Measurements from ENCODE around the gene UGT2B11.
A peak's percentile ranks its signal among the peaks of the same experiment; 100 is the strongest.
"Not testable (repeated sequence)": the region's sequence is repeated elsewhere in the genome, so short reads cannot be mapped to it uniquely, and the experiment has no call there.

UGT2B11 gene

GRCh38 chr4:69239092-69239491, 24.5 kb upstream of the UGT2B11 start:
- DNase-seq (ENCODE audit: low read depth in 1 of 2, low spot score in 1 of 2), result no peak
- Histone ChIP-seq H3K27ac (replicated peaks) (peak overlapping the region; percentile 61), H3K27me3 (ENCODE audit: insufficient read depth, poor library complexity, severe bottlenecking) (no peaks in the 10 kb centered on the region), H3K4me3 (replicated peaks; ENCODE audit: insufficient read depth, low read length) (no peak overlapping the region)
- no peak for TF ChIP-seq GABPA (IDR thresholded peaks at IDR 0.05; ENCODE audit: low read depth)
- TF ChIP-seq SPI1 (IDR thresholded peaks at IDR 0.05; ENCODE audit: borderline replicate concordance, low read depth), result no peak
- TF ChIP-seq POLR2AphosphoS5 (IDR thresholded peaks at IDR 0.05; ENCODE audit: low read depth), result no peak
- no peak for TF ChIP-seq REST (IDR thresholded peaks at IDR 0.05; ENCODE audit: insufficient replicate concordance, low read depth)
- TF ChIP-seq CTCF (IDR thresholded peaks at IDR 0.05; ENCODE audit: insufficient read depth, low read length), result no peak

DNA sequence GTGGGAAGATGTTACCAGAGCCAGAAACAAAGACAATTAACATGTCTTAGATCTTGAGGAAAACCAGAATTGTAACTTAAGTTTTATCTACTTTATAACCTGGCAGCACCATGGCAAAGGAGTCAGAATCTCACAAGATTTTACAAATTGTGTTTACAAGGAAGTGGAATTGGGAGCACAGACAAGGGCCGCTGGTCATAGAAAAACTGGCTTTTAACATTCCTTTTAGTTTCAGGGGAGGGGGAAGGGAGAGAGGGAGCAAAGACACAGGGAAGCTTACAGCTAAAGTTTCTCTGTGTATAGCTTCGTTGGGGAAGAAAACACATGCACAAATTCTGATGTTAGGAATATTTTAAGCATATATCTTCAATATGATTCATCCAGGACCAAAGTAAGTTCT, 10.3 kb upstream of the UGT2B11 start:
- Histone ChIP-seq H3K27ac (replicated peaks) (no peak overlapping the region), H3K27me3 (ENCODE audit: insufficient read depth, poor library complexity, severe bottlenecking) (no peaks in the 10 kb centered on the region), H3K4me3 (replicated peaks; ENCODE audit: insufficient read depth, low read length) (no peak overlapping the region)
- TF ChIP-seq POLR2AphosphoS5 (IDR thresholded peaks at IDR 0.05; ENCODE audit: low read depth) (no peak), SPI1 (IDR thresholded peaks at IDR 0.05; ENCODE audit: borderline replicate concordance, low read depth) (no peak), REST (IDR thresholded peaks at IDR 0.05; ENCODE audit: insufficient replicate concordance, low read depth) (no peak), GABPA (IDR thresholded peaks at IDR 0.05; ENCODE audit: low read depth) (no peak), CTCF (IDR thresholded peaks at IDR 0.05; ENCODE audit: insufficient read depth, low read length) (no peak)
- DNase-seq (ENCODE audit: low read depth in 1 of 2, low spot score in 1 of 2), result no peak

DNA sequence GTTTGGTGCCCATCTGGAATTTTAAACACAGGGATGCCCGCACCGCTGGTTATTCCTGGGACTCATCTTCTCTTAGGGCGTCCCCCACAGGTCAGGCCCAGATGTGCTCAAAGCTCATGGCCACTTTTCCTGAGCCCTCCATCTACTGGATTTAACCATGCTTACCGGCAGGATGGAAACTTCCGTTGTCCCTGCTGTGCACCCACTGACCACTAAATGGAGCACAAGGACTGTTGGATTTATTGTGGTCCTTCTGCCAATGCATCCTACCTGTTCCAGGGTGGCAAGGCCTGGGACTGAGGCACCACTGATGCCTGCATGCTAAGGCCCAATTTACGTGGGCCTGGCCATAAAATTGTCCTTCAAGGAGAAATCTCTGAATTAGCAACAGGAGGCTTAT, 8.7 kb upstream of the UGT2B11 start:
- not testable (repeated sequence) for H3K4me3 ChIP-seq (replicated peaks; ENCODE audit: insufficient read depth, low read length); H3K27me3 ChIP-seq (ENCODE audit: insufficient read depth, poor library complexity, severe bottlenecking); H3K27ac ChIP-seq (replicated peaks); DNase-seq (ENCODE audit: low read depth in 1 of 2, low spot score in 1 of 2)

GRCh38 chr4:69218491-69218890, 3.9 kb upstream of the UGT2B11 start:
- not testable (repeated sequence) for H3K4me3 ChIP-seq (replicated peaks; ENCODE audit: insufficient read depth, low read length); DNase-seq (ENCODE audit: low read depth in 1 of 2, low spot score in 1 of 2); H3K27ac ChIP-seq (replicated peaks); H3K27me3 ChIP-seq (ENCODE audit: insufficient read depth, poor library complexity, severe bottlenecking)

DNA sequence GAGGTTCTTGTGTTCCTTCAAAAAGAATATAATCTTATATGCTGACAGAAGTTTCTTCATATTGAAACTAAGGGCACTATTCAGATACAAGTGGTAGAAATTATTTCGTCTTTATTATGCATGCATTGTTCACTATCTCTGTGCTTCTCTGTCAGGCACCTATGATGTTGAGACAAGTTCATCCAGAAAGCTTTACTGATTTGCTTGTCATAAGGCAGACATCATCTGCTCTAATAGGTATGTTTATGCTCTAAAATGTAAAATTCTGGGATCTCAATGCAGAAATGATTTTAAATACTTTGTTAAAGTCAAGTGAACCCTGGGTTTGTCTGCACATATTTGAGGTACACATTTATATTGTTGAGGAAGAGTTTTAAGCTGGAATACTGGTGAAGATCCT, 3.6 kb downstream of the UGT2B11 start:
- TF ChIP-seq REST (IDR thresholded peaks at IDR 0.05; ENCODE audit: insufficient replicate concordance, low read depth), result no peak
- TF ChIP-seq POLR2AphosphoS5 (IDR thresholded peaks at IDR 0.05; ENCODE audit: low read depth), result no peak
- no peak for TF ChIP-seq SPI1 (IDR thresholded peaks at IDR 0.05; ENCODE audit: borderline replicate concordance, low read depth)
- no peak for TF ChIP-seq CTCF (IDR thresholded peaks at IDR 0.05; ENCODE audit: insufficient read depth, low read length)
- TF ChIP-seq GABPA (IDR thresholded peaks at IDR 0.05; ENCODE audit: low read depth), result no peak
- Histone ChIP-seq H3K4me3 (replicated peaks; ENCODE audit: insufficient read depth, low read length) (no peak overlapping the region), H3K27ac (replicated peaks) (no peak overlapping the region), H3K27me3 (ENCODE audit: insufficient read depth, poor library complexity, severe bottlenecking) (no peaks in the 10 kb centered on the region)
- DNase-seq (ENCODE audit: low read depth in 1 of 2, low spot score in 1 of 2), result no peak

DNA sequence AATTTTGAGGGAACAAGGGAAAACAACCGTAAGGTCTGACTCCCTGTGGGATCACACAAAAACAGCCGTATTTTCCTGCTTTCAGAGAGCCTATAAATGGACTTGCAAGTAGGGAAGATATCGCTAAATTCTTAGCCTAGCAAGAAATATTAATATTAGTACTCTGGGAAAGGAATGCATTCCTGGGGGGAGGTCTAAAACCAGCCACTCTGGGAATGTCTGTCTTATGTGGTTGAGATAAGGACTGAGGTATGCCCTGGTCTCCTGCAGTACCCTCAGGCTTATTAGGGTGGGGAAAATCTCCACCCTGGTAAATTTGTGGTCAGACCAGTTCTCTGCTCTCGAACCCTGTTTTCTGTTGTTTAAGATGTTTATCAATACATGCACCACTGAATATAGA, 16.0 kb downstream of the UGT2B11 start:
- not testable (repeated sequence) for H3K4me3 ChIP-seq (replicated peaks; ENCODE audit: insufficient read depth, low read length); DNase-seq (ENCODE audit: low read depth in 1 of 2, low spot score in 1 of 2); H3K27ac ChIP-seq (replicated peaks); H3K27me3 ChIP-seq (ENCODE audit: insufficient read depth, poor library complexity, severe bottlenecking)

Data from HL-60 (cell line).